K562 (cell line): ENCODE data around the gene ZSCAN21. TPM values are rescaled to one million over a fixed set of nuclear protein-coding genes. Genes with fewer than 3 reads are reported as not detected.

Source experiments
- CREB1 ChIP-seq, 2 experiments: sonication (generic) in 1 of 2; formaldehyde crosslinking in 1 of 2; IDR thresholded peaks; 2 replicates each; pipeline versions ENCODE4 v1.6.1 to v1.8.0; 2012 to 2022; ENCODE audit warnings: inconsistent platforms in 1 of 2, mild to moderate bottlenecking in 1 of 2, missing genetic modification reagents in 1 of 2, moderate library complexity in 1 of 2
- DACH1 ChIP-seq: fragments of 450-650 bp; IDR thresholded peaks from 2 replicates; pipeline ENCODE4 v1.6.1; 2018; ENCODE audit not compliant: partially characterized antibody
- E2F3 ChIP-seq: fragments of 250-450 bp; sonication (Bioruptor Pico); IDR thresholded peaks from 2 replicates; pipeline ENCODE4 v1.4.0; 2020; ENCODE audit warnings: mild to moderate bottlenecking
- EP400 ChIP-seq: fragments of 450-650 bp; IDR thresholded peaks from 2 replicates; pipeline ENCODE4 v1.6.1; 2017; ENCODE audit warnings: antibody characterized with exemption, mild to moderate bottlenecking, moderate library complexity
- KAT2B ChIP-seq: IDR thresholded peaks from one replicate; pipeline ENCODE4 v1.6.1; 2012; ENCODE audit warnings: low read depth, mild to moderate bottlenecking, control low read depth, inconsistent platforms, low read length, moderate library complexity
- MAFK ChIP-seq: IDR thresholded peaks from 2 replicates; pipeline ENCODE4 v1.6.1; 2011; ENCODE audit warnings: low read length, improper control_type of control experiment
- MIER1 ChIP-seq: fragments of 450-650 bp; IDR thresholded peaks from 2 replicates; pipeline ENCODE4 v1.6.1; 2016; ENCODE audit warnings: antibody characterized with exemption, mild to moderate bottlenecking, low read depth
- PHF20 ChIP-seq: fragments of 450-650 bp; IDR thresholded peaks from 2 replicates; pipeline ENCODE4 v1.6.1; 2018; ENCODE audit not compliant: partially characterized antibody
- PHF8 ChIP-seq: fragments of 200-600 bp; sonication (generic); IDR thresholded peaks from 2 replicates; pipeline ENCODE4 v1.6.1; 2012; ENCODE audit warnings: mixed run types, mild to moderate bottlenecking, inconsistent platforms, low read length, moderate library complexity, borderline replicate concordance
- RBM34 ChIP-seq: fragments of 200-400 bp; formaldehyde crosslinking; IDR thresholded peaks from 2 replicates; pipeline ENCODE4 v1.6.1; 2018; ENCODE audit warnings: low read length, borderline replicate concordance; ENCODE audit not compliant: insufficient read depth
- TCF15 ChIP-seq: fragments of 250-450 bp; sonication (Bioruptor Pico); IDR thresholded peaks from 2 replicates; pipeline ENCODE4 v1.8.0; 2022; ENCODE audit warnings: moderate library complexity, mild to moderate bottlenecking, inconsistent platforms
- XRCC5 ChIP-seq: fragments of 200-400 bp; formaldehyde crosslinking; IDR thresholded peaks from 2 replicates; pipeline ENCODE4 v1.6.1; 2017; ENCODE audit warnings: low read depth, mild to moderate bottlenecking, low read length
- ZBTB12 ChIP-seq: fragments of 250-450 bp; sonication (Bioruptor Pico); IDR thresholded peaks from 2 replicates; pipeline ENCODE4 v1.4.0; 2020
- ZBTB49 ChIP-seq: sonication (generic); formaldehyde crosslinking; IDR thresholded peaks from 2 replicates; pipeline ENCODE4 v1.8.0; 2022; ENCODE audit warnings: missing genetic modification reagents, mild to moderate bottlenecking, borderline replicate concordance
- ZFX ChIP-seq: sonication (generic); formaldehyde crosslinking; IDR thresholded peaks from 2 replicates; pipeline ENCODE4 v1.8.0; 2022; ENCODE audit warnings: mild to moderate bottlenecking, missing genetic modification reagents, moderate library complexity
- ZNF143 ChIP-seq: sonication (generic); formaldehyde crosslinking; IDR thresholded peaks from 2 replicates; pipeline ENCODE4 v1.9.0; 2022; ENCODE audit warnings: mild to moderate bottlenecking, missing genetic modification reagents
- ZNF347 ChIP-seq: fragments of 450-650 bp; formaldehyde crosslinking; IDR thresholded peaks from 2 replicates; pipeline ENCODE4 v1.4.0; 2020; ENCODE audit warnings: low read depth, mild to moderate bottlenecking, moderate library complexity
- ZNF740 ChIP-seq, 3 experiments: fragments of 200-800 bp in 1 of 3; sonication (Bioruptor generic) in 1 of 3; sonication (generic) in 1 of 3; formaldehyde crosslinking in 1 of 3; IDR thresholded peaks; 2 replicates each; pipeline versions ENCODE4 v1.6.1 to v1.8.0; 2016 to 2022; ENCODE audit warnings: mild to moderate bottlenecking in 2 of 3, missing compliant biosample characterization in 2 of 3, missing genetic modification characterization in 2 of 3, missing genetic modification reagents in 1 of 3
- ZNF766 ChIP-seq: fragments of 200-800 bp; sonication (Bioruptor generic); conservative IDR thresholded peaks from 2 replicates; pipeline ENCODE4 v1.6.1; 2016; ENCODE audit warnings: missing genetic modification characterization, missing compliant biosample characterization
- ZSCAN29 ChIP-seq: fragments of 450-650 bp; IDR thresholded peaks from 2 replicates; pipeline ENCODE4 v1.6.1; 2017
- ZZZ3 ChIP-seq: fragments of 450-650 bp; IDR thresholded peaks from 2 replicates; pipeline ENCODE4 v1.6.1; 2016; ENCODE audit warnings: antibody characterized with exemption, mild to moderate bottlenecking, moderate library complexity
- polyA plus RNA-seq, 8 experiments: library from polyadenylated mRNA; depleted of rRNA in 4 of 8; stranded (reverse) in 5 of 8; unstranded in 3 of 8; fragments of >200 nt; fragmentation: Nextera tagmentation in 2 of 8; fragmentation: Illumina TruSeq in 1 of 8; extraction: Ambion mirVana in 2 of 8; extraction: Trizol in 1 of 8; gene quantifications; 2 replicates each; pipeline versions ENCODE4 v1.2.1 to v1.2.3, GENCODE V29; 2011 to 2014; ENCODE audit warnings: inconsistent platforms in 1 of 8, missing spikeins in 1 of 8
- total RNA-seq, 7 experiments: library from RNA; depleted of rRNA in 6 of 7; stranded (reverse); fragments of >200 nt in 6 of 7; fragmentation: Illumina TruSeq in 2 of 7; extraction: Trizol in 2 of 7; gene quantifications; 2 replicates each; pipeline versions ENCODE4 v1.2.1 to v1.2.3, GENCODE V29; 2011 to 2021; ENCODE audit warnings: low replicate concordance in 1 of 7

ZSCAN21 gene
- total and polyA plus RNA-seq, 9 of the 15 experiments (the other 6 are each of a cell fraction or from before 2014, with no cell fraction given), result 5.9 to 15.5 (median 13.2) TPM

- TF ChIP-seq ZNF143 (CRISPR knock-in tag) (no peak), KAT2B (no peak), ZNF347 (CRISPR knock-in tag) (0 out of 2 replicates have a peak, but pooled peaks have one; percentile 26), RBM34 (no peak), TCF15 (0 out of 2 replicates have a peak, but pooled peaks have one; percentile 45), MIER1 (no peak), CREB1 (IDR thresholded peaks at IDR 0.05) (peak; percentile 43), CREB1 (CRISPR knock-in tag; IDR thresholded peaks at IDR 0.05) (peak; percentile 82), E2F3 (CRISPR knock-in tag) (peak; percentile 99), DACH1 (no peak), ZBTB12 (CRISPR knock-in tag) (no peak), ZFX (CRISPR knock-in tag) (peak; percentile 53), PHF20 (no peak), MAFK (no peak), ZZZ3 (peak; percentile 95), XRCC5 (no peak; the same call in 1 of the 2 replicates), EP400 (0 out of 2 replicates have a peak, but pooled peaks have one; percentile 85), ZNF740 (CRISPR knock-in tag; IDR thresholded peaks at IDR 0.05) (no peak), ZNF740 (tag; IDR thresholded peaks at IDR 0.05) (no peak), ZNF766 (CRISPR knock-in tag) (peak; percentile 58; the same call in 1 of the 2 replicates), ZBTB49 (peak; percentile 92; the same call in 1 of the 2 replicates), PHF8 (peak; percentile 78; the same call in 1 of the 2 replicates), ZSCAN29 (no peak)
Observed at GRCh38 chr7:100101016-100101862, 51.7 kb downstream of the ZSCAN21 start, which contains the start of the genes AP4M1 and MCM7 (continued).
